22Rv1 (cell line): ENCODE results near the gene PRAC2.

Source experiments
- CTCF ChIP-seq: fragments of 450-650 bp; IDR thresholded peaks from 2 replicates; pipeline ENCODE4 v1.5.1; 2017; ENCODE audit warnings: mild to moderate bottlenecking
- ZFX ChIP-seq: fragments of 450-650 bp; IDR thresholded peaks from 2 replicates; pipeline ENCODE4 v1.6.1; 2017; ENCODE audit warnings: antibody characterized with exemption, borderline replicate concordance

GRCh38 chr17:48711128-48711527 lies 11.9 kb upstream of the PRAC2 start:
- no peak for TF ChIP-seq CTCF
- no peak for TF ChIP-seq ZFX
